SK-N-SH treated with all-trans-retinoic acid at 6 μM for 48 hours (cell line): Measurements from ENCODE around the gene NSD2.

ENCODE experiments used
- ARNTL ChIP-seq: fragments of 450-650 bp; formaldehyde crosslinking; IDR thresholded peaks from 2 replicates; pipeline ENCODE4 v1.5.0; 2020; ENCODE audit warnings: low read depth, mild to moderate bottlenecking, moderate library complexity, borderline replicate concordance
- ISL1 ChIP-seq: fragments of 250-450 bp; sonication (Bioruptor Pico); IDR thresholded peaks from 2 replicates; pipeline ENCODE4 v2.1.2; 2022; ENCODE audit warnings: mild to moderate bottlenecking, moderate library complexity
- OSR1 ChIP-seq: fragments of 250-450 bp; sonication (Bioruptor Pico); IDR thresholded peaks from 2 replicates; pipeline ENCODE4 v1.8.0; 2022; ENCODE audit warnings: moderate library complexity, mild to moderate bottlenecking, inconsistent platforms
- PPARA ChIP-seq: fragments of 250-450 bp; sonication (Bioruptor Pico); IDR thresholded peaks from 2 replicates; pipeline ENCODE4 v1.5.0; 2020; ENCODE audit warnings: mild to moderate bottlenecking, borderline replicate concordance
- RARB ChIP-seq: fragments of 250-450 bp; sonication (Bioruptor Pico); IDR thresholded peaks from 2 replicates; pipeline ENCODE4 v1.8.0; 2021; ENCODE audit warnings: mild to moderate bottlenecking, moderate library complexity
- SNAI2 ChIP-seq: fragments of 250-450 bp; sonication (Bioruptor Pico); IDR thresholded peaks from 2 replicates; pipeline ENCODE4 v1.5.0; 2020; ENCODE audit warnings: mild to moderate bottlenecking, moderate library complexity
- TOX ChIP-seq: fragments of 250-450 bp; sonication (Bioruptor Pico); IDR thresholded peaks from 2 replicates; pipeline ENCODE4 v1.8.0; 2021; ENCODE audit warnings: mild to moderate bottlenecking, moderate library complexity, borderline replicate concordance
- ZC3H10 ChIP-seq: fragments of 250-450 bp; sonication (Bioruptor Pico); IDR thresholded peaks from 2 replicates; pipeline ENCODE4 v1.5.1; 2021; ENCODE audit warnings: mild to moderate bottlenecking, moderate library complexity
- ZFP30 ChIP-seq: fragments of 450-650 bp; formaldehyde crosslinking; IDR thresholded peaks from 2 replicates; pipeline ENCODE4 v1.5.0; 2022; ENCODE audit warnings: mild to moderate bottlenecking, moderate library complexity
- ZNF70 ChIP-seq: fragments of 450-650 bp; formaldehyde crosslinking; IDR thresholded peaks from 2 replicates; pipeline ENCODE4 v1.5.0; 2020; ENCODE audit warnings: mild to moderate bottlenecking, moderate library complexity
- TF ChIP-seq, protein P1 (sequence below): fragments of 250-450 bp; sonication (Bioruptor Pico); IDR thresholded peaks from 2 replicates; pipeline ENCODE4 v1.8.0; 2020; ENCODE audit warnings: mild to moderate bottlenecking, moderate library complexity, borderline replicate concordance

DNA sequence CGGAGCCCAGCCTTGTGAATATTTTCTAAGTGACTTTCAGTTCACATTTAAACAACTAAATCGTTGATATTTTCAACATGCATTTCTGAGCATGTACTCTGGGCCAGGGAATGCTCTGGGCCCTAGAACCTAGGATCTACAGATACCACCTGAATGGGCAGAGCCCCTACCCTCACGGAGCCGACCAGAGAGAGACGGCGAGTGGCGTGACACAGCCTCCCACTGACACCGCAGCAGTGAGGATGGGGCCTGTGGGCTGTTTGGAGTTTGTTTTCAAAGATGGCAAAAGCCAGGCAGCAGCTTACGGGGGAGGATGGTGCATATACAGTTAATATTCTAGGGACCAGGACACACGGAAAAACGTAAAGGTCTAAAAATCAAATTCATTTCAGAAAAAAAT lies 119.9 kb downstream of the NSD2 start:
- TF ChIP-seq ZFP30 (CRISPR knock-in tag), result no peak
- TF ChIP-seq PPARA (CRISPR knock-in tag), result no peak
- no peak for TF ChIP-seq OSR1 (CRISPR knock-in tag)
- TF ChIP-seq ARNTL (CRISPR knock-in tag), result no peak
- no peak for TF ChIP-seq SNAI2 (CRISPR knock-in tag)
- no peak for TF ChIP-seq TOX
- TF ChIP-seq, protein P1, sequence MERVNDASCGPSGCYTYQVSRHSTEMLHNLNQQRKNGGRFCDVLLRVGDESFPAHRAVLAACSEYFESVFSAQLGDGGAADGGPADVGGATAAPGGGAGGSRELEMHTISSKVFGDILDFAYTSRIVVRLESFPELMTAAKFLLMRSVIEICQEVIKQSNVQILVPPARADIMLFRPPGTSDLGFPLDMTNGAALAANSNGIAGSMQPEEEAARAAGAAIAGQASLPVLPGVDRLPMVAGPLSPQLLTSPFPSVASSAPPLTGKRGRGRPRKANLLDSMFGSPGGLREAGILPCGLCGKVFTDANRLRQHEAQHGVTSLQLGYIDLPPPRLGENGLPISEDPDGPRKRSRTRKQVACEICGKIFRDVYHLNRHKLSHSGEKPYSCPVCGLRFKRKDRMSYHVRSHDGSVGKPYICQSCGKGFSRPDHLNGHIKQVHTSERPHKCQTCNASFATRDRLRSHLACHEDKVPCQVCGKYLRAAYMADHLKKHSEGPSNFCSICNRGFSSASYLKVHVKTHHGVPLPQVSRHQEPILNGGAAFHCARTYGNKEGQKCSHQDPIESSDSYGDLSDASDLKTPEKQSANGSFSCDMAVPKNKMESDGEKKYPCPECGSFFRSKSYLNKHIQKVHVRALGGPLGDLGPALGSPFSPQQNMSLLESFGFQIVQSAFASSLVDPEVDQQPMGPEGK (CRISPR knock-in tag), result no peak
- no peak for TF ChIP-seq ISL1 (CRISPR knock-in tag)
- TF ChIP-seq ZC3H10 (CRISPR knock-in tag), result no peak
- no peak for TF ChIP-seq RARB (CRISPR knock-in tag)
- no peak for TF ChIP-seq ZNF70 (CRISPR knock-in tag)
